Stimulated activated CD8-positive, alpha-beta memory T cell treated with anti-CD3 and anti-CD28 coated beads, Interleukin-12 subunit alpha, Interleukin-12 subunit beta, amount 100 ng/mL, for 24 hours (primary cell): ENCODE measurements around the gene CRYGN.

Experiments used
- DNase-seq: peaks from one replicate; pipeline ENCODE4 v3.0.0-alpha.2; 2020; ENCODE audit errors: extremely low read depth

Gene CRYGN

DNA sequence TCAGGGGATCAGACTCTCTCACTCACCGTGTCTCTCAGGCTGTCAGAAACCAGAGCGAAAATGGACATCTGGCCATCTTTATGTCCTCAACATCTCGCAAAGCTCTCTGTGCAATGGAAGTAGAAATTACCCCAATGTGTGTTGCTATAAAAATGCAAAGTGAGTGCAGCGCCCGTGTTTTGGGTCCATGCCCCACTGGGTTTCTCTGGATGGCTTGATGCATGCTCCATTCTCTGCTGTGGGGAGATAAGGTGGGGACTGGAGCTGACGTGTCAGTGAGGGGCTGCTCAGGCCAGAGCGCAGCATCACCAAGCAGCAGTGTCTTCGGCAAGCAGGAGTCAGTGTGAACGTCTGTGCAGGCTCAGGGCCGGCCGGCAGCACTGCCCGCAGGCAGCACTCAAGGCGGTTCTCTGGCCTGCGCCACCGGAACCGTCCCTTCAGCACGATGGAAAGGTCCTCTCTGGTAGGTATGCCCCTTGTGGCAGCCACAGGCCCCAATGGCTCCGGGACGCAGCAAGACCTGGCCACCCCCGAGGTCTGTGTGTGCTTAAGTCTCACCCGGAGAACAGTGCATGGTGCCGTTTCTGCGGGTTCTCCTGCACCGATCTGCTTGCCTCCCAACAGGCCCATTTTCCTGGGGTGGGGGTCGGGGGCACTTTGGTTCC, 60.3 kb downstream of the CRYGN start:
- DNase-seq: no peak

DNA sequence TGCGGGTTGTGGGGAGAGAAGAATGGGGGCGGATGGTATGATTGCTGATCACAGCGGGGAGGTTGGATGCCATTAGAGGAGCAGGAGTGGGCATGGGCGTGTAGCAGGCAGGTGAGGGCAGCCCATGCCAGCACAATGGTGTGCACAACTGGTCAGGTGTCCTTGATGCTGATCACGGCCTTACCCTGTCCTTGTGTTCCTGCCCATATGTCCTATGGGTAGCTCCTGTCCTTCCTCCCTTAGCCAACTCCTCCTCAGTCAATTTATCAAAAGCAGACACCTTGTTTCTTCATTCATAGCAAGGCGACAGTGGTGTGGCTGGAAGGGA, 60.8 kb downstream of the CRYGN start:
- no peak for DNase-seq
